ENCODE results near the gene DUSP3.

The DUSP3 gene

DNA sequence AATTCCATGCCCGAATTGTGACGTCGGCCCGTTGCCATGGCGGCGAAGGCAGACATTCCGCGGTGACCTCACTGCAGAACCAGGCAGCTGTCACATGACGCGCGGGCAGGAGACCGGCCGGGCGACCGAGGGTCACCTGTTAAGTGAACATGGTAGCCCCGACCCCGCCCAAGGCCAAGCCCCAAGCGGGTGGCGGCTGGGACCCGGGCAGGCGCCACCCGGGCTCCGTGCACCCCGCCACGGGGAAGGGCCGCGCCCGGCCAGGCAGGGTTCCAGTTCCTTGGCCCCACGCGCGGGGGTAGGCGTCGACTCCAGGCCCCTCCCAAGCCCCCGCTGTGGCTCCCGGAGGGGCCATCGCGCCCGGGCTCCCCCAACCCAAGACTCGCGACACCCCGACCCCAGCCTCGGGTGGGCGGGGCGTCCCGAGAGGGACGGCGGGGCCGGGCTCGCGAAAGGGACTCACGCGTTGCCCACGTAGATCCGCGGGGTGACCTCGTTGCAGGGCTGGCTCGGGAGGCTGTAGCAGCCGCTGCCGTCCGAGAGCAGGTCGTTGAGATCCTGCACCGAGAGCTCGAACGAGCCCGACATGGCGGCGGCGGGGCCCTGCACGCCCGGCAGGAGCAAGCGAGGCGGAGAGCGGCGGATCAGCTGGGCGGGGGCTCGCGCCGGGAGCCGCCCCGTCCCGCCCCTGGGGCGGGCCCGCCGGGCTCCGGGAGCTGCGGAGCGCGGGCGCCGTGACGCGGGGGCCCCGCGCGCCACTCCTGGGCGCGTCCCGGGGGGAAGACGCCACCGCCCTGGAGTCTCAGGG lies at the start of gene DUSP3:
Gene DUSP3 (minus strand): TSS at position 641 of the 808 bp plus-strand sequence. CDS start 53 bp downstream, at position 588.
- peak; percentile 93 for DNase-seq

DNA sequence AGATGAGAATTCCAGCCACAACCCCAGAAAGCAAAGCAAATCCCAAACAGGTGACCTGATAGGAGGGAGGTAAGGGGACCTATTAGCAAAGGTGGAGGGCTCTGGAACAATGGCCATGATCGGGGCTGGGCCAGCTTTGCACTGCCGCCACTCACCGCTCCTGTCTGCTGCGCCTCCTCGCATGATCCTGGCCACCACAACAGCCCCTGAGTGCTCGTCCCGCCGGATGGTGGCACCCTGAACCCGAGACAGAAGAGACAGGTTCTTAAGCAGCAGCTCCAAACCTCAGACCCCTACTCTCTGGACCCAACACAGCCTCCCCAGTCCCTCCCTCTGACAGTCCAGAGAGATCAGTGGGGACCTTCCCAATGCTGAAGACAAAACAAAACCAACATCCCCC lies 48.8 kb upstream of the DUSP3 start:
- DNase-seq = no peak

- no peak for DNase-seq
Observed at GRCh38 chr17:43826206-43826605, 47.4 kb upstream of the DUSP3 start.

- no peak for DNase-seq
Observed at GRCh38 chr17:43825567-43825966, 46.8 kb upstream of the DUSP3 start.

DNA sequence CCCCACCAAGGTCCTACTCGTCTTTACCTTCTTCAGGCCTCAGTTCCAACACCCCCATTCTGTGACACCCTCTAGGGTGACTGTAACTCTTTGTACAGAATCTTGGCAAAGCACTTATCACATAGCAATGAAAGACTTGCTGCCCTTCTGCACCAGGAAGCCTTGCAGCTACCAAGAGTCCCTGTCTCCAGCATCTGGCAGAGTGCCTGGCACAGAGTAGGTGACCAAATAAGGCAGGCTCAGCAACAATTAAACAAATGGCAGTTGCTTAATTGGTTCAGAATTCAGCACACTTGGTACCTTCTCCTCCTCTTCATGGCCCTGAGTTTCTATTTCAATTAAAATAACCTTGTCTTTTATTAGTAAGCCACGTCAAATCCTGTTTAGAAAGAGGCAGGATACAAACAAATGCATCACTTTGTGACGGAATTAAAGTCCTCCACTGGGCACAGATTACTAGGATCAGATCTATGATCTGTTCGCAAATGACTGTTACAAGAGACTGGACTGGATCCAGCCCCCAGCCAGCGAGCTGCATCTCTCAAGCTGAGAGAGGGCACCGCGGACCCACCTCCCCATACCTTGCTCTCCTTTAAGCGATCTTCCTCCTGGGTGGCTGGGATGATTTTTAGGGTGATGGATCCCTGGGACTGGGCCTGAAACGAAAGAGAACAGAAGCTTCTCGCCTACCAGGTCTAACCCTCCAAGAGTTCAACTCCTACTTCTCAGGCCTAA lies 44.7 kb upstream of the DUSP3 start:
- DNase-seq = no peak

DNA sequence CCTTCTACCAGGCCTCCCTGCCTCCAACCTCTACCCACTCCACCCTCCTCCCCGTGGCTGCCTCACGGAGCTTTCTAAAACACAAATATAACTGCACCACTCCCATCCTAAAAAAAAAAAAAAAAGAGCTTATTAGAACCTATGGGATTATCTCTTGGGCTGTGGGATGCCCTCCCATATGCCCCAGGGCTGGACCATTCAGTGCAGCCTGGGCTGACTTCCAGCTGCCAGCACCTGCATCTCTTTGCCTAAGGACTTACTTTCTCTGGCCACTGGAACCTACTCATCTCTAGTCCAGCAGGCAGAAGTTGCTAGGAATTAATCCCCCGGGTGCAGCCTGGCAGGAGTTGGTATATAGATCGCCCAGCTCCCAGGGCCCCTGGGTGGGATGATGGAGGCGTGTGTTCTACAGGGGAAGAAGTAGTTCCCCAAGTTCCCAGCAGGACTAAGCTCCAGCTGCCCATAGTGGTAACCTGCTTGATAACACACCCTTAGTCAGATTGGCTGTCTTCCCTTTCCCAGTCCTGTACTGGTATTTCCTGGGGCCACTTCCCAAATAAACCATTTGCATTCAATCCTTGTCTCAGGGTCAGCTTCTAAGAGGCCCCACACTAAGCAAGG lies 43.9 kb upstream of the DUSP3 start:
- DNase-seq = no peak

GRCh38 chr17:43820759-43821158 lies 42.0 kb upstream of the DUSP3 start:
- DNase-seq = no peak

GRCh38 chr17:43818966-43819365 lies 40.2 kb upstream of the DUSP3 start:
- no peak for DNase-seq

DNA sequence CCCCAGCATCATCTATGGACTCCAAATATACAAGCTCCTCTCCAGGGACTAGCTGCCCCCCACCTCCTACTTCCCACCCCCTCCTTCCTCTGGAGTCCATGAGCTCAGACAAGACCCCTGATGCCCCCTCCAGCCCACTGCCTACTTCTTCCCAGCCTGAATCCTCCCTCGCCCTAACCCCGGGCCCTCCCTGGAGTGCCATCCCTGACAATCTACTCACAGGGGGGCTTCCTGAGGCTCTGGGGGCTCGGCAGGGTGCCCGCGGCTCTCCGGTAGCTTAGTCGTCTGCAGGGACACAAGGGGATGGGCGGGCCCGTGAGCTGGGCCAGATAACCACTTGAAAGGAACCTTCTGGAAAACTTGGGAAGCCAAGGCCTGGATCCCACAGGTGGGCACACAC lies 39.0 kb upstream of the DUSP3 start:
- DNase-seq = no peak

- no peak for DNase-seq
Observed at GRCh38 chr17:43816336-43817320, 37.9 kb upstream of the DUSP3 start.

DNA sequence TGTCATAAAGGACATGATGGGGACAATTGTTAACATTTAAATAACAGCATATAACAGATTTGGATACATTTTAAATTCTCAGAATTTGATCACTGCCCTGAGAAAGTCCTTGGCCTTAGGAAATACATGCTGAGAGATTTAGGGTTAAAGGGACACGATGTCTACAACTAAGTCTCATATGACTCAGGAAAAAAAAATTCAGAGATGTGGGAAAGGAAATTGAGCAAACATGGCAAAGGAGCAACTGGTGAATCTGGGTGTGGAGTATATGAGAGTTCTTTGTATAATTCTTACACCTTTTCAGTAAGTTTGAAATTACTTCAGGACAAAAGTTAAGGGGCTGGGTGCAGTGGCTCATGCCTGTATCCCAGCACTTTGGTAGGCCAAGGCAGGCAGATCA lies 35.9 kb upstream of the DUSP3 start:
- DNase-seq = peak; percentile 82

GRCh38 chr17:43814026-43814425 lies 35.2 kb upstream of the DUSP3 start:
- DNase-seq = no peak

GRCh38 chr17:43813386-43813785 lies 34.6 kb upstream of the DUSP3 start:
- DNase-seq = no peak

DNA sequence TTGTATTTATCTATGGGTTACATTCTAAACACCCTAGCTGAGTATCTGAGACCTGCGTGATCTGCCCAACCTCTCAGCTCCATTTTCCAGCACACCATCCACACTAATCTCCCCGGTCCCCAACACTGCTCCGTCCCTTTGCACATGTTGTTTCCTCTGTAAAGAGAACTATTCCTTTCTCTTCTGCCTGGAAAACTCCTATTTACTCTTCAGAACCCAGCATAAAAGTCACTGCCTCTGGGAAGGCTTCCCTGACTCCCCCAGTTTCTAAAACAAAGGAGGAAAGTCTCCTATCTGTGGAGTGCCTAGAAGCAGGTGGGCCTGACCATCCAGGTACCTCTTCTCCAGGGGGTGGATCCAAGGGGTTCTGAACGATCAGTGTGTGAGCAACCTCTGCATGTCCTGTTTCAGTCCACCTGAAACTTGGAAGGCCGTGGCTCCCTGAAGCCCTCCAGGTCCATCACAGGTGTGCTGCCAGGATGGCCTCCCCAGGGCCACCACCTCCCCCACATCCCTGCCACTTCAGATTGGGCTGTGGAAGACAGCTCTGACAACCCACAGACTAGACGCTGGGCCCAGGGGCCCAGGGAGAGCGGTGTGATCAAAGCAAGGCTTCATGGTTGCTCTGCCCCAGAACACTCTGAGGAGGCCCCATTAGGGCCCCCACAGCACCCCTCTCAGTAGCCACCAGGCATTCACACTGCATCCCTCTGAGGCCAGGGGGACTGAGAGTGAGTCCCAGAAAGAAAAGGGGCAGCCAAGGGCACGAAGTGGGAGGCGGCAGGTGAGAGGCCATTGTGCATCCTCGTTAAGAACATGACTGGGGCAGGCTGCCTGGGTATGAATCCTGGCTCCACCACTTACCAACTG lies 33.9 kb upstream of the DUSP3 start:
- DNase-seq = no peak

GRCh38 chr17:43810823-43811222 lies 32.0 kb upstream of the DUSP3 start:
- no peak for DNase-seq

- no peak for DNase-seq
Observed at GRCh38 chr17:43810226-43810715, 31.5 kb upstream of the DUSP3 start.

- no peak for DNase-seq
Observed at GRCh38 chr17:43809121-43809520, 30.3 kb upstream of the DUSP3 start.

GRCh38 chr17:43808076-43808475 lies 29.3 kb upstream of the DUSP3 start:
- no peak for DNase-seq

GRCh38 chr17:43805117-43805516 lies 26.3 kb upstream of the DUSP3 start:
- no peak for DNase-seq

DNA sequence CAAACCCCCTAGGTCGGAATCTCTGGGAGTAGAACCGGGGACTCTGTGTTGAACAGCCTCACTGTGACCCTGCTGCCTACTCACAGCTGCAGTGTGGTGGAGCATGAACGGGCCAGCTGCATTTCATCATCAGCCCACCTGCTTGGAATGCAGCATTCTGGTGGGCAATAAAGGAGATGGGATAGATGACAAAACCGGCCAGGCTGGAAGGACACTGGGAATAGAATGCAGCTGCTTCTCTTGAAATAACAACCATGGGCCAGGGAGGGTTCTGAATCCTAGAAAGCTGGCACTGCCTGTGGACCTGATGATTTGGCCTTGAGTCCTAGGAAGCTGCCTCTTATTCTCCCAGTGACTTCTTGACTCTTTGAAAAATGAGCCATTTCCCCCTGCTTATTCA lies 25.0 kb upstream of the DUSP3 start:
- peak; percentile 18 for DNase-seq

- no peak for DNase-seq
Observed at GRCh38 chr17:43801844-43802243, 23.1 kb upstream of the DUSP3 start.
